A549 (cell line): Measurements from ENCODE around the gene RCSD1. TPM values are rescaled to one million over a fixed set of nuclear protein-coding genes. Genes with fewer than 3 reads are reported as not detected.

Source experiments
- ATAC-seq, 2 experiments: fragments of 200-7000 bp in 1 of 2; fragments of >200 bp in 1 of 2; cut with Nextera tagmentation in 1 of 2; cut with Tn5 transposase in 1 of 2; 3 replicates each; pipeline versions ENCODE4 v1.8.0 to v1.9.1; 2018 to 2020; ENCODE audit warnings: mild to moderate bottlenecking in 1 of 2, moderate library complexity in 1 of 2
- CTCF ChIA-PET: fragments of 300-600 bp; sonication (Branson Sonifier 250); formaldehyde crosslinking; extraction: SDS; loops from one replicate; lab custom pipeline; 2021; ENCODE audit warnings: antibody characterized with exemption, inconsistent platforms; lab: Yijun Ruan, JAX
- POLR2A ChIA-PET: fragments of 350-600 bp; formaldehyde crosslinking; extraction: SDS; loops from one replicate; lab custom pipeline; 2021; ENCODE audit warnings: antibody characterized with exemption, inconsistent platforms; lab: Yijun Ruan, JAX
- DNase-seq, 2 experiments: peaks; one replicate each; pipeline versions ENCODE4 v3.0.0 to v3.0.0-alpha.2; 2011 to 2016; ENCODE audit warnings: low read depth in 1 of 2, low spot score in 1 of 2
- FAIRE-seq: peaks from 2 replicates; lab custom pipeline; 2011; peaks lifted over from hg19 to GRCh38; lab: Jason Lieb, UNC
- H3K27ac ChIP-seq, 2 experiments: fragments of >200 bp; sonication (Bioruptor Twin); formaldehyde crosslinking; 3 replicates each; pipeline ENCODE4 v1.5.1; 2016 to 2017
- H3K4me1 ChIP-seq: fragments of >200 bp; sonication (Bioruptor Twin); formaldehyde crosslinking; 3 replicates; pipeline ENCODE4 v1.6.1; 2016
- H3K4me2 ChIP-seq: fragments of >200 bp; sonication (Bioruptor Twin); formaldehyde crosslinking; 3 replicates; pipeline ENCODE4 v1.6.1; 2016
- H3K4me3 ChIP-seq: fragments of >200 bp; sonication (Bioruptor Twin); formaldehyde crosslinking; 3 replicates; pipeline ENCODE4 v1.5.1; 2016
- H3K9me3 ChIP-seq: fragments of >200 bp; sonication (Bioruptor Twin); formaldehyde crosslinking; 3 replicates; pipeline ENCODE4 v1.6.1; 2016
- BHLHE40 ChIP-seq: IDR thresholded peaks from 2 replicates; pipeline ENCODE4 v1.6.1; 2012; ENCODE audit warnings: low read depth, low read length, inconsistent platforms
- CBX2 ChIP-seq: fragments of 200-600 bp; sonication (generic); IDR thresholded peaks from 2 replicates; pipeline ENCODE4 v1.6.1; 2016; ENCODE audit warnings: low read depth, mild to moderate bottlenecking, borderline replicate concordance
- CEBPB ChIP-seq, 2 experiments: fragments of >200 bp in 1 of 2; sonication (Bioruptor Twin) in 1 of 2; formaldehyde crosslinking in 1 of 2; IDR thresholded peaks; 2 replicates each; pipeline ENCODE4 v1.6.1; 2012 to 2016
- CHD2 ChIP-seq: fragments of 150-350 bp; IDR thresholded peaks from 2 replicates; pipeline ENCODE4 v1.6.1; 2014; ENCODE audit warnings: low read length; ENCODE audit not compliant: partially characterized antibody
- CHD4 ChIP-seq: fragments of 200-600 bp; sonication (generic); IDR thresholded peaks from 2 replicates; pipeline ENCODE4 v1.6.1; 2016; ENCODE audit warnings: antibody characterized with exemption, mild to moderate bottlenecking, borderline replicate concordance
- E2F6 ChIP-seq: IDR thresholded peaks from 2 replicates; pipeline ENCODE4 v1.6.1; 2012; ENCODE audit warnings: low read depth, borderline replicate concordance
- EHMT2 ChIP-seq: fragments of 200-600 bp; sonication (generic); IDR thresholded peaks from 2 replicates; pipeline ENCODE4 v1.6.1; 2016; ENCODE audit warnings: antibody characterized with exemption, low read depth, mild to moderate bottlenecking, moderate library complexity
- ELK1 ChIP-seq: fragments of 150-350 bp; IDR thresholded peaks from 2 replicates; pipeline ENCODE4 v1.6.1; 2014; ENCODE audit warnings: low read depth, mild to moderate bottlenecking, low read length
- EP300 ChIP-seq, 2 experiments: fragments of >200 bp; sonication (Bioruptor Twin); formaldehyde crosslinking; IDR thresholded peaks; 2 replicates in 1 of 2; 3 replicates in 1 of 2; pipeline ENCODE4 v1.6.1; 2016 to 2017
- FOSB ChIP-seq: fragments of 250-450 bp; sonication (Bioruptor Pico); IDR thresholded peaks from 2 replicates; pipeline ENCODE4 v1.5.0; 2020; ENCODE audit warnings: mild to moderate bottlenecking, moderate library complexity
- FOXS1 ChIP-seq: fragments of 250-450 bp; sonication (Bioruptor Pico); IDR thresholded peaks from 2 replicates; pipeline ENCODE4 v1.5.0; 2020; ENCODE audit warnings: mild to moderate bottlenecking, moderate library complexity
- HDAC2 ChIP-seq: fragments of 200-600 bp; sonication (generic); IDR thresholded peaks from 2 replicates; pipeline ENCODE4 v1.6.1; 2016
- JUNB ChIP-seq: fragments of >200 bp; sonication (Bioruptor Twin); formaldehyde crosslinking; IDR thresholded peaks from 2 replicates; pipeline ENCODE4 v1.6.1; 2016
- MAFK ChIP-seq: fragments of 450-650 bp; IDR thresholded peaks from 2 replicates; pipeline ENCODE4 v1.6.1; 2014; ENCODE audit not compliant: partially characterized antibody
- MAX ChIP-seq: IDR thresholded peaks from 2 replicates; pipeline ENCODE4 v1.6.1; 2012
- NFE2L2 ChIP-seq: fragments of 150-350 bp; conservative IDR thresholded peaks from 2 replicates; pipeline ENCODE4 v1.6.1; 2014; ENCODE audit warnings: low read length
- NPAS2 ChIP-seq: fragments of 250-450 bp; sonication (Bioruptor Pico); IDR thresholded peaks from 2 replicates; pipeline ENCODE4 v1.8.0; 2022; ENCODE audit warnings: mild to moderate bottlenecking, moderate library complexity, borderline replicate concordance
- PHF8 ChIP-seq: fragments of 200-600 bp; sonication (generic); IDR thresholded peaks from 2 replicates; pipeline ENCODE4 v1.6.1; 2016; ENCODE audit warnings: low read depth, mild to moderate bottlenecking, antibody characterized with exemption, moderate library complexity, borderline replicate concordance
- POLR2AphosphoS2 ChIP-seq: conservative IDR thresholded peaks from 2 replicates; pipeline ENCODE4 v1.6.1; 2012; ENCODE audit warnings: low read length, improper control_type of control experiment, inconsistent platforms
- RARB ChIP-seq: fragments of 250-450 bp; sonication (Bioruptor Pico); IDR thresholded peaks from 2 replicates; pipeline ENCODE4 v1.8.0; 2021; ENCODE audit warnings: mild to moderate bottlenecking, moderate library complexity
- REST ChIP-seq: fragments of 200-600 bp; sonication (generic); IDR thresholded peaks from 2 replicates; pipeline ENCODE4 v1.6.1; 2016; ENCODE audit warnings: antibody characterized with exemption, mild to moderate bottlenecking, moderate library complexity
- SMC3 ChIP-seq: fragments of >200 bp; sonication (Bioruptor Twin); formaldehyde crosslinking; IDR thresholded peaks from 3 replicates; pipeline ENCODE4 v1.6.1; 2018; ENCODE audit warnings: inconsistent platforms
- ZC3H11A ChIP-seq: fragments of 450-650 bp; IDR thresholded peaks from 2 replicates; pipeline ENCODE4 v1.6.1; 2014; ENCODE audit warnings: antibody characterized with exemption, mild to moderate bottlenecking
- ZFP36 ChIP-seq: fragments of 450-650 bp; IDR thresholded peaks from 2 replicates; pipeline ENCODE4 v1.6.1; 2014; ENCODE audit warnings: borderline replicate concordance; ENCODE audit not compliant: partially characterized antibody
- ZNF302 ChIP-seq: fragments of 250-450 bp; sonication (Bioruptor Pico); IDR thresholded peaks from 2 replicates; pipeline ENCODE4 v1.9.0; 2021; ENCODE audit warnings: inconsistent platforms, mild to moderate bottlenecking, moderate library complexity
- WGBS: methylation state at CpG from one replicate; pipeline ENCODE4 v1.1.6; 2017; ENCODE audit errors: missing lambda C conversion rate; 5-methylcytosine and 5-hydroxymethylcytosine counted together
- polyA plus RNA-seq, 4 experiments: library from polyadenylated mRNA; depleted of rRNA in 3 of 4; stranded (reverse); fragments of >200 nt; fragmentation: RNase III in 1 of 4; extraction: RNeasy Plus Mini Kit Qiagen cat#74134 plus additional on column Dnase treatment in 1 of 4; gene quantifications; 2 replicates in 3 of 4; 3 replicates in 1 of 4; pipeline ENCODE4 v1.2.3, GENCODE V29; 2011 to 2017

The RCSD1 gene
- polyA plus RNA-seq, 2 of the 4 experiments (the other 2 are of a cell fraction): not detected

- no peak for TF ChIP-seq ZNF302 (CRISPR knock-in tag)
- peak in 1 of 2 experiments; percentile 19; a peak in 1 of 5 replicates for TF ChIP-seq EP300 (IDR thresholded peaks at IDR 0.05)
- peak in 1 of 2 experiments; percentile 22; a peak in 1 of 4 replicates for TF ChIP-seq CEBPB (IDR thresholded peaks at IDR 0.05)
- TF ChIP-seq, all 56 proteins: peak for 2
- peak in 1 of 2 experiments; percentile 34; a peak in 2 of 6 replicates for ATAC-seq
- H3K4me2 ChIP-seq: peak overlapping the region; percentile 14; the same call in 2 of the 3 replicates
Measured at GRCh38 chr1:167601442-167602383, 28.3 kb upstream of the RCSD1 start.

GRCh38 chr1:167602840-167603239, 27.2 kb upstream of the RCSD1 start:
- H3K4me2 ChIP-seq: no peak overlapping the region
- no peaks in the 10 kb centered on the region for H3K9me3 ChIP-seq
- FAIRE-seq (no peak), ATAC-seq (no peak), DNase-seq (no peak)
- ChIA-PET CTCF (interaction anchor here (0.6 to 7.5 kb wide), 2 partner anchors 84 to 326 kb away, joined by 3 to 115 read pairs; no protein-coding TSS in a partner anchor), POLR2A (no interaction called here)
- peaks cover 15% of the 10 kb centered on the region; the same call in 2 of the 3 replicates for H3K4me1 ChIP-seq
- 91% methylated on average over 8 of the region's 8 CpGs for WGBS
- no peak overlapping the region for H3K27ac ChIP-seq
- no peak overlapping the region for H3K4me3 ChIP-seq
- TF ChIP-seq CEBPB (IDR thresholded peaks at IDR 0.05) (no peak), POLR2AphosphoS2 (no peak), ZFP36 (no peak), ELK1 (no peak), FOSB (CRISPR knock-in tag) (no peak), MAX (no peak), EHMT2 (no peak)

More at GRCh38 chr1:167601442-167602383, 28.3 kb upstream of the RCSD1 start:
- ChIA-PET POLR2A (no interaction called here), CTCF (interaction anchor here (1.5 to 7.5 kb wide), 9 partner anchors 8 to 481 kb away, joined by 5 to 115 read pairs (median 7); no protein-coding TSS in a partner anchor)
- peak overlapping the region in 1 of 2 experiments; percentile 0; a peak in 1 of 6 replicates for H3K27ac ChIP-seq
- peaks cover 15% of the 10 kb centered on the region; the same call in 2 of the 3 replicates for H3K4me1 ChIP-seq
- H3K9me3 ChIP-seq: no peaks in the 10 kb centered on the region
- DNase-seq: no peak
- 76% methylated on average over 7 of the region's 8 CpGs for WGBS
- no peak overlapping the region for H3K4me3 ChIP-seq
- no peak for FAIRE-seq

GRCh38 chr1:167605576-167605975, 24.5 kb upstream of the RCSD1 start:
- FAIRE-seq: no peak
- no peak for DNase-seq
- H3K4me2 ChIP-seq: no peak overlapping the region
- H3K27ac ChIP-seq: no peak overlapping the region
- no peak for ATAC-seq
- POLR2A ChIA-PET: no interaction called here
- WGBS: 79% methylated on average over 3 of the region's 3 CpGs
- H3K4me3 ChIP-seq: no peak overlapping the region
- TF ChIP-seq NPAS2 (CRISPR knock-in tag) (no peak), ZC3H11A (no peak), PHF8 (no peak), HDAC2 (no peak), REST (no peak), CBX2 (no peak), NFE2L2 (no peak), E2F6 (no peak), CHD2 (no peak), CHD4 (no peak), BHLHE40 (no peak), ZNF302 (CRISPR knock-in tag) (no peak), MAFK (no peak), JUNB (no peak), EP300 (IDR thresholded peaks at IDR 0.05) (no peak), FOXS1 (no peak), SMC3 (no peak), RARB (CRISPR knock-in tag) (no peak)
- no peaks in the 10 kb centered on the region for H3K9me3 ChIP-seq
- CTCF ChIA-PET: interaction anchor here (1.3 to 7.5 kb wide), 2 partner anchors 10 to 82 kb away, joined by 3 to 115 read pairs; no protein-coding TSS in a partner anchor
- peaks cover 8% of the 10 kb centered on the region; the same call in 2 of the 3 replicates for H3K4me1 ChIP-seq
